HG02763 (cell line): ENCODE results near the gene HYAL3.
A peak's percentile ranks its signal among the peaks of the same experiment; 100 is the strongest.

Experiments used
- ATAC-seq: cut with Tn5 transposase; IDR thresholded peaks from one replicate; pipeline ENCODE4 v1.9.1; 2021; ENCODE audit warnings: mild to moderate bottlenecking, moderate library complexity; ENCODE audit not compliant: unreplicated experiment

The HYAL3 gene

DNA sequence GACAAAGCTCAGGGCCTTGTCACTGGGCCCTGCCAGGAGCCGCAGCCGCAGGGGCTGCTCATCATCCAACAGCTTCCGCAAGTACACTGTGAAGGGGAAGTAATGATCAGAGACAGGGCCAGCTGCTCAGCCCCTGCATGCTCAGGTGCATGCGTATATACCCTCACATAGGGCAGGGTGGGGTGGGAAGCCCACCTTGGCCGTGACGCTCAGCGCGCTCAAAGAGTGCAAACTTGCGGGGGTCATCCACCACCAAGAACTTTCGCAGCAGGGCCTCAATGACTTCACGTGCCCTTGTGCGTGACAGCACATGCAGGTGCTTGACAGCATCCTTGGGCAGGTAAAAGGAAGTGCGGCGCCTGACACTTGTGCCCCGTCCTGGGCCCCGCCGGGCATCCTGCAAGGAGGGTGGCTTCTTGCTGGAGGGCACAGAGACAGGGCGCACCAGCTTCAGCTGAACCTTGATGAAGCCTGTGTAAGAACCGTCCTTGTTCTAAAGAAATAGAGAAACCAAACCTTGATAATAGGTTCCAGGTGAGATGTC, 32.2 kb upstream of the HYAL3 start:
- ATAC-seq, result no peak

DNA sequence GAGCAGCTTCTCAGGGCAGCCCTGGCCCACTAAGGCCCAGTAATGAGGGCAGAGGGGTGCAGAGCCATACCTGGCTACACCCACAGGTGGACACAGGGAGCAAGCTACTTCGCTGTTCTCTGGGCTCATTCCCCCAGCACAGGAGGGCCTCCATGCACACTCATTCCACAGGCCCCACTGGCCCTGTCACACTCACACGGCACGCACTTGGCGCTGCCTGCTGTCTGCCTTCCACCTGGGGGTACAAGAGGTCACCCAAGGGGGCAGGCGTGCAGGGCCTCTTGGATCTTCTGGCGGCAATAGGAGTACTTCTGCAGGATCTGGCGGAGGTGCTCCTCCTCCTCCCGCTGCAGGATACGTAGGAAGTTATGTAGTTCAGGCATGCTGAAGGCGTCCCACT, 31.1 kb upstream of the HYAL3 start:
- ATAC-seq, result no peak

DNA sequence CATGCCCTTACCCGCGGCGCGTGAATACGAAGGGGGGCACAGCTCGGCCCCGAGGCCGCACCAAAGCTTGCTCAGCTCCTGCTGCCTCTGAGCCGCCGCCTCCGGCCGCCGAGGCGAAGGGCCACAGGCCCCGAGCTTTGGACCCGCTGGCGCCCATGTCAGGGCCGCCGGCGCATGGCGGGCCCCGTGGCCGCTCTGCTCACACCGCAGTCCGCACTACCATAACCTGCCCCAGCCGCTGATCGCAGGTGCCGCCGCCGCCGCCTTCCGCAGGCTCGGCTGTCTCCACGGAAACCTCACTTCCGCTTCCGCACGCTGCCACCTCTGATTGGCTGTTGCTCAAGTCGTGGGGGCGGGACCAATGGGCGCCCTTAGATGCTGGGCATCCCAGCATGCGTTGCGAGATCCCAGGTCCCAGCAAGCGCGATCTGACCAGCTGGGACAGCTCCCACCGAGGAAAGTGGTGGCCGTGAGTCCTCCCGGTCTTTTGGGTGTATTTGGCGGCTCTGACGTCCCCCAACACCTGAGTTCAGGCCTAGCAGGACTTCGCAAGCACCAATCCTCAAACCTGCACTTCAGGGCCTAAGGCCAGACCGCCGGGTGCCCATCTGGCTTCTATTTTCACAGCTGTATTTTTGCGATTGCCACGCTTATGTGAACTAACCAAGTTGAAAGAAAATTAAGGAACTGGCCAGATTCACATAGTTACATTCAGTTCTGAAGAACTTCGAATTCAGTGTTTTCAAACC, 28.9 kb upstream of the HYAL3 start, which contains the start of gene TUSC2:
Gene TUSC2, minus strand, starts transcription at position 281 of the 749 bp plus-strand sequence. Its CDS starts 124 bp downstream, at position 157.
- ATAC-seq, result peak; percentile 84

GRCh38 chr3:50327129-50327528, 27.9 kb upstream of the HYAL3 start:
- no peak for ATAC-seq

DNA sequence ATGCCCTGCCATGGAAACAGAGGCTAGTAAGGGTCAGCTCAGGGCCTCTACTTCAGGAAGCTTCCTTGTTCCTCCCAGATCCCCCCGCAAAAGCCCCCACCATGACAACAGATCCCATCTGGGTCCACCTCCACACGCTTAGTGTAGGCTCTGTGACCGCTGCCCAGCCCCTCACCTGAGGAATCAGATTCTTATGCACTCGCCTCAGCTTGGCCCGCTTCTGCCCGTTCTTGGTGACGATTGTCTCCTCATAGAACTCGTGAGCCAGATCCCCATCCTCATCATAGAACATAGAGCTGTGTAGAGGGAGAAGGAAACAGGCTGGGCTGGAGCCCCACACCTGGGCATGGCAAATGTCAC, 27.0 kb upstream of the HYAL3 start:
- no peak for ATAC-seq

DNA sequence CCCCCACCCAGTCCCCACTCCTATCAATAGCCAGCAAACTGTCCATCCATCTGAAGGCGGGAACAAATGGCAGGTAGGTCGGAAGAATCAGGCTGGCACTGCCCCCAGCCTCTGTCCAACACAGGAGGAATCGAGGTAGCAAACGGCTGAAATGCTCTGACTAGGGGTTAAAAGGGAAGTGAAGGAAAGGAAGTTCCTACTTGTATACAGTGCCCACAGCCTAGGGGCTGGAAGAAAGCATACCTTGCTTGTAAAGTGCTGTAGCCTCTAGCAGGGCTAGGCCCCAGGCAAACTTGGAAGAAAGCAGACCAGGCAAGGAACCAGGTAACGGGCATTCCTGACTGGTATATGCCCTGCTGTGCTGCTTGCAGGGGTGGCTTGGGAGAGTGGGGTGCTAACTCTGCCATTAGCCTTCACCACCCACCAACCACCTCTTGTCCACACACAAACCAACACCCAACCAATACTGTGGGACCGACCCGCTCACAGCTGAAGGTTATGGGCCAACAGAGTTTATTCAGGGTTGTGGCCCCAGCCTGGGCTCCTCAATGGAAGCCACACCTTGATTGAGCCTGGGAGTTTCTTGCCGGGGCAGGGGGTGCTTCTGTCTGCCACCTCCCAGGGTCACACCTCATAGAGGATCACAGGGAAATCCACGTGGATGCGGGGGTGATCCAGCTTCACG, 26.4 kb upstream of the HYAL3 start:
- ATAC-seq, result no peak

GRCh38 chr3:50325113-50325480, 25.9 kb upstream of the HYAL3 start:
- ATAC-seq, result no peak

- no peak for ATAC-seq
Measured at GRCh38 chr3:50324351-50325112, 25.3 kb upstream of the HYAL3 start.

GRCh38 chr3:50323614-50324199, 24.5 kb upstream of the HYAL3 start:
- ATAC-seq, result no peak

DNA sequence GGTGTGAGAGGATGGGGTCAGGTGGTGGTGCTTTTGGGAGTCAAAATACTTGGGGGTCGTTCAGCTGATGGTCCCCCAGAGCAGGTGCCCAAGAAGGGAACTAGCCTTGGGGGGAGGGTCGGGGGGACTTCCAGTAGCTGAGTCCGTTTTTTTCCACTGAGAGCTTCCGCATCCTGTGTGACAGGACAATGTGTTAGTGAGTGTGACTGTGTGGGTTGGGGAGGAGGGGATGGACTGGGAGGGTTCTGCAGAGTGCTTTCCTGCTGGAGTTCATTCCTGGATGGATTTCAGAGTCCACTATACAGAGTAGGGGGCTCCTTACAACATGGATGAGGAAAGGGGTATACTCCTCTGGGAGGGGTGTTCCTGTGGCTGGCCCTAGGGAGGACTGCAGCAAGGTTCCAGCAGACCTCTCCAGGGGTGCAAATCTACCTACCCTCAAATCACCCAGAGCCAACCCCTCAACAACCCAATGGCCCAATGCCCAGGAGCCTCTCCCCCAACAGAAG, 23.9 kb upstream of the HYAL3 start:
- ATAC-seq, result no peak

DNA sequence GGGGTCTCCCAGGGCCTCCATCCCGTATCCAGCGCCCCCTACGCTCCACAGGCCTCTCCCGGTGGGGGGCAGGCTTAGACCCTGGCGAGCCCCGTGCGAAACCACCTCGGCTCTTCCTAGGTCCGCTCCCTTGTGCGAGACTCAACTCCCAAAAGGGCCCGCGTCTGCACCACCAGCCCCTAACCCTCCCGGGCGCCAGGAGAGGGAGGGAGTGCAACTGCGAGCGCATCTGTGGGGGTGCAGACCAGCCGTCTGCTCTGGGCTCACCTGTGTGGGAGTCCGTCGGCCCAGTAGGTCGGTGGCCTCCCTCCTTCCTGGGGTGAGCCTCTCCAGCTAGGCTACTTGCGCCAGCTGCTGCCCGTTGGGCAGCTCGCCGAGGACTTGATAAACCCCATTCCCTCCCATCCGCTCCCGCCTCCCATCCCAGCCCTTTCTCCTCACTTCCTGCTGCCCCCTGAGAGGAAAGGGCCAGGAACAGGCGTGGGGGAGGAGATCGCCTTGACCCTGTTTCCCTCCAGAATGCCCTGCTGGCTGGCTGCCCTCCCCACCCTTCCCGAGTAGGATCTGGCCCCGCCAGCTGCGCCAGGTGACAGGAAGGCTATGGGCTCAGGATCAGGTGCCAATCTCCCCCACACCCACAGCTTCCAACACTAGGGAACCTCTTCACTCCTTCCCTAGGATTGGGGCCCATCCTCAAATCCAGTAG, 23.3 kb upstream of the HYAL3 start, which contains the start of gene HYAL2:
Gene HYAL2, minus strand, starts transcription at position 360 of the 706 bp plus-strand sequence. CDS start 2,256 bp downstream, outside the sequence.
- ATAC-seq, result no peak

- ATAC-seq, result no peak
Measured at GRCh38 chr3:50322115-50322385, 22.8 kb upstream of the HYAL3 start.

GRCh38 chr3:50321336-50322114, 22.3 kb upstream of the HYAL3 start:
- peak; percentile 82 for ATAC-seq

DNA sequence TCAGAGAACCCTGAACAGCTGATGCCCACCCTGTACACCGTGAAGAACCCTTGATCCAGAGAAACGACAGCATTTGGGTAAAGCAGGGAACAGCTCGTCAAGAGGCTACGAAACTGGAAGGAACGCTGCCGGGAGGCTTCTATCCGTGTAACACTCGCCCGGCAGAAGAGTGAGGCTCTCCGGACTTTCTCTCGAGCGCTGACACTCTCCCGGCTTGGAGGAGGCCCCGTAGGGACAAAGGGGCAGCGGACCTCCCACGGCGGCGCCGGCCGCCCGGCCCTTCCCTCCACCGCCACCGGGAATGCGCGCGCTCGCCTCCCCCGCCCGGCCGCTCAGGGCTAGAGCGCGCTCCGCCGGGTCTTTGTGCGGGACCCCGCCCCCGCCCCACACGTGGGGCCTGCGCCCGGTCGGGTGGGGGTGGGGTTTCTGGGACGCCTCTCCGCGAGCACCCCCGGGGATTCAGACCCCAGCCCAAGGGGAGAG, 21.7 kb upstream of the HYAL3 start:
- ATAC-seq, result peak; percentile 51

DNA sequence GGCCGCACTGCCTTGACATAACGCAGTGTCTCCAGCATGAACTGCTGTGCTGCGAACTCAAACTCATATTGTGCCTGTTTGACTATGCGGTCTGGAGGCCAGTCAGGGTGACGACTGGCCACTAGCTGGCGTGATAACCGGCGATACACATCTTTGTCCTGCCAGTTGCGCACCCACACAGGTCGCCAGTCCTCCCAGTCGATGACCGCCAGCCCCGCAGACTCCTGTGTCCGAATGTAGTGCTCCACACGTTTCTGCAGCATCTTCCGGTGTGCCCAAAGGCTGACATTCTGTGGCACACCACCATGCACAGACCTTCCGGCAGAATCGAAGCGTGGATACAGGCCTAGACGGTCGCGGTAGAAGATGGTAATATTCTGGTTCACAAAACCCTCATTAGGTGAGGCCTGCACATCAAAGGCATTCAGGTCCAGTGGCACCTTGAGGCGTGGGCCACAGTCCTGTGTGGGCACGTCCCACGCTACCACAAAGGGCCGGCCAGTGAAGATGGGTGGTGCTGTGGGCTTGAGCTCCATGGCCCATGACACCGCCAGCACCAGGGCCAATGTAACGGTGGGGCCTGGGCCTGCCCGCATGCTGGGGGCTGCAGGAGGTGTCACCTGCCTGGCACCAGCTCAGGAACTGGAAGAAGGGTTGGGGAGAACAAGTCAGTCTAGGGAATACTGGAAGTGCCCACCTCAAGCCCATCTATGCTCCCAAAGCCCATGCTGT, 20.9 kb upstream of the HYAL3 start:
- ATAC-seq, result no peak

GRCh38 chr3:50319181-50319893, 20.1 kb upstream of the HYAL3 start:
- no peak for ATAC-seq

- ATAC-seq, result no peak
Measured at GRCh38 chr3:50318615-50319014, 19.4 kb upstream of the HYAL3 start.

GRCh38 chr3:50318163-50318562, 19.0 kb upstream of the HYAL3 start:
- ATAC-seq, result no peak
